ENCODE data around the gene RAVER2.

The RAVER2 gene

DNA sequence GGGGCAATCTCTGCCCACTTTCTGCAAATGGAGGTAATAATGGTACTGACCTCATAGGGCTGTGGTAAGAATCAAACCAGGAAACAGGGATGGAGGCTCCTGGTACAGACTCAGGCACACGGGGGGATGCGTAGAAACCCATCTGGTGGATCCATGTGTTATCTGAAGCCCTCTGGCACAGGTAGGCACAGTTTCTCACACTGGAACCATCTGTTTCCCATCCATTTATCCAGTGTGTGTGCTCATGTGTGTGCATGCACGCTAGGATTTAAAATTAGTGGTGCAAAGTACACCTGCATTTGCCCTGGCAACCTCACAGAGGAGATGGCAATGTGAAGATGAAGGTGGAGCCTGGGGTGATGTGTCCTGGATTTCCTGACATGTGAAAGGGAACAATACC, 103.3 kb downstream of the RAVER2 start:
- no peak for DNase-seq

GRCh38 chr1:64848803-64849202, 103.9 kb downstream of the RAVER2 start:
- DNase-seq = no peak

- no peak for DNase-seq
Observed at GRCh38 chr1:64849942-64850341, 105.1 kb downstream of the RAVER2 start.

DNA sequence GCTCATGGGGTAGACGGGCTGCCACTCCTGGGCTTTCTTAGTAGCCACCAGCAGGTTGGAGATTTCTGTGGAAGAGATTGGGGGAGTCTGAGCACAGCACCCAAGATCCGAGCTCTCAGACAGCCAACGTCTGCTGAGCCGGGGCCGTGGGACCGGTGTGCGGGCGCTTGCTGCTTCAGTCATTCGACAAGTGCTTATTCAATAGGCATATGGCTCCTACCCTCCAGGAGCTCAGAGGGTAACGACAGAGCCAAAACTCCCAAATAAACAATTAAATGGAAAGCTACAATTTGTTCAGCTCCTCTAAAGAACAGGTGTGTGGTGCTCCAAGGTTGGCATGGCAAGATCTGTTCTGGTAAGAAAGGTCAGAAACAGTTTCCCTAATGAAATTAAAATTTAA, 106.0 kb downstream of the RAVER2 start:
- DNase-seq = no peak

GRCh38 chr1:64851664-64852063, 106.8 kb downstream of the RAVER2 start:
- DNase-seq = no peak

DNA sequence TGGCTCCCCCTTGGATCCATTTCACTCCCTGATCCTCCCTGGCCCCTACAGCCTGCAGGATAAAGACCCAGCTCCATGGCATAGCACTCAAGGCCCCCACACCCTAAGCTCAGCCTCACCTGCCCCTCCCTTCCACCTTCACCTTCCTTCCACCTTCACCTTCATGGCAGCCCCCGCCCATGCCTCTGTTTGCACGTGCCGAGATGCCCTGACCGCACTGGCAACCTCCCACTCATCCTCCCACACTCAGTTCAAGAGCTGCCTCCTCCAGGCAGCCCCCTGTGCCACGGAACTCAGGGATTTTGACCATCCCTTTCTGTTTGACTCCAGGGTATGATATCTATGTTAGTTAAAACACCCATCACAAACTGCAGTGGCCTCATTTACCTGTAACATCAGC, 109.8 kb downstream of the RAVER2 start:
- DNase-seq = no peak

DNA sequence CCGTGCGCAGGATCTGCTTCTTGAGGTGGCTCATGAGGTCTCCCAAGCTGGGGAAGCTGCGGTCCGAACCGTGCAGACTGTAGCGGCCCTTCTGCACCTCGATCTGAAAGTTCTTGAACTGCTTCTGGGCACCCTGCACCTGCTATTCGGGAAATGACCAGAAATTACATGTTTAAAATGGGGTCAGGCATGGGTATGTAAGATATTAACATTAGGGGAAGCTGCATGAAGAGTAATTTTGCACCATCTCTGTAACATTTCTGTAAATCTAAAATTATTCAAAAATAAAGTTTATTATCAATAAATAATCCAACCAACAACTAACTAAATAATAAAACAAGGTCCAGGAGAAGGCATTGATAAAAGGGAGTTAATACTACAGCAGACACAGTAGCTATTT, 110.7 kb downstream of the RAVER2 start:
- DNase-seq = no peak

DNA sequence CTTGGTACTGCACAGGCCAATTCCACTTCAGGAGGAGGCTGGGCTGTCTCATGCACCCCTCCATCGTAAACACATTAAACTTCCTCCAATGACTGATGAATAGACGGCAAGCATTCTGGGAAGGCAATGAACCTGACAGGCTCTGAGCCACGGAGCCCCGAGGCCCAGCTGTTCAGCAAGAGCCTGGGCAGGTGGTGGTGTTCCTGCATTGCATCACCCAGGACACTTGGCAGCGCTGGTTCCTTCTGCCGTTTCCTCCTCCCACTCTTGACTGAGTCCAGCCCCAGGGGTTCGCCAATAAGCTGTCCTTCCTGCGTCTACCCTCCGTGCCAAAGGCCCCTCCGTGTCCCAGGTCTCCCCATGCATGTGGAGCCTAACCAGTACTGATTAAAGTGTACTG, 111.7 kb downstream of the RAVER2 start:
- DNase-seq = no peak

DNA sequence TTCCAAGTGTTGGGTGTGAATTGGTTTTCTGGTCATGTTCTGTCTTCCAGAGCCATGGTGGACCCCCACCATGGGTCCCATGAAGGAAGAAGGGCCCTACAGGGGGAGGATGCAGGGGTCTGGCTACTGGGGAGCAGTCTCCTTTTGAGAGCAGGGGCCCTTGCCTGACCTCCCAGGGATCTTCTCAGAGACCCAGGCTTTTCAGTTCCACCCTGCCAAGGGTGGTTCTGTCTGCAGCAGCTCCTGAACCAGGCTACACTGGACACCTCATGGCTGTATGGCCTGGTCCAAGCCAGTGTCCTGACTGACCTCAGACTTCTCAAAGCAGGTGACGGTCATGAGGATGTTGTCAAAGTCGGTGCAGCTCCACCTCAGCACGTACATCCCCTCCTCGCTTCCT, 112.5 kb downstream of the RAVER2 start:
- no peak for DNase-seq

- DNase-seq = no peak
Observed at GRCh38 chr1:64861611-64862010, 116.7 kb downstream of the RAVER2 start.

- peak; percentile 52 for DNase-seq
Observed at GRCh38 chr1:64864018-64864940, 119.4 kb downstream of the RAVER2 start.

DNA sequence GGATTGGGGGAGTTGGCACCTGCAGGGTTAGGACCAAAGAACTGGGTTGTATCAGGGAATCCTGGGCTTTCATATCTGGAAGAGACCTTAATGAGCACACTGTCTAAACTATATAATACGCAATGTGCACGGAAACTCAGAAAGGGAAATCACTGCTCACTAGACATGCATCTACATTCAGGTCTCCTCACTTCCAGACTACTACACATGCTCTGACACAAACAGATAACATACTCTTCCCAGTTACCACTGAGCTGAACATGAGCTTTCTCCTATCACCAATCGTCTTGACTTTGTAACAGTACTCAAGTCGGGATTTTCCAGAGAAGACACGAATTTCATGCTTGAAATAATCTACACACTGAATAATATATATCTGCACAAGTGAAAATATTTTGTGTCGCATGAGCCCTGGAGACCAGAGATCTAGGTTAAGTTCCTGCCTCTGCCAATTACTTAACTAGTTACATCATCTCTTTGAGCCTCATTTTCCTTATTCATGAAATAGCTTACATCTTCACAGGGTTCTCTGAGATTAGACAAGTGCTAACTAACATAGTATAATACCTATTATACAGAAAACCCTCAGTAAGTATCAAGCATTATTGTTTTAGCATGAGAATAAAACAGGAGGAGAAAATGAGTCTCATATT, 120.4 kb downstream of the RAVER2 start:
- DNase-seq = no peak

DNA sequence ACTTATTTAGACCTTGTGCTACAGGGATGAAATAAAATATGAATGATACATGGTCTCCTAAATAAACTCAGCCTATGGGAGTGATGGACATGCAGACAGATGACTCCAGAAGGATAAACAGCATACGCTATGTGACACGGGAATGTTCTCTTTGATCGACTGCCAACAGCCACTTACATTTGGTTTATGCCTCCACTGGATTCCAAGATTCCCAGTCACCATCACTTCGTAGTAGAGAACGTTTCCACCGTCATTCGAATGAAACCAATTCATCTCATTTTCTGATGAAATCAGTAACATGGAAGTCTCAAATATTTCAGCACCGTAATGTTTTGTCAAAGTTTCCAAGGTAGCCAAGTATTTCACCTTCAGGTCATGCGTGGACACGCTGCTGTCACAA, 121.8 kb downstream of the RAVER2 start:
- no peak for DNase-seq

- DNase-seq = no peak
Observed at GRCh38 chr1:64867266-64867665, 122.4 kb downstream of the RAVER2 start.

DNA sequence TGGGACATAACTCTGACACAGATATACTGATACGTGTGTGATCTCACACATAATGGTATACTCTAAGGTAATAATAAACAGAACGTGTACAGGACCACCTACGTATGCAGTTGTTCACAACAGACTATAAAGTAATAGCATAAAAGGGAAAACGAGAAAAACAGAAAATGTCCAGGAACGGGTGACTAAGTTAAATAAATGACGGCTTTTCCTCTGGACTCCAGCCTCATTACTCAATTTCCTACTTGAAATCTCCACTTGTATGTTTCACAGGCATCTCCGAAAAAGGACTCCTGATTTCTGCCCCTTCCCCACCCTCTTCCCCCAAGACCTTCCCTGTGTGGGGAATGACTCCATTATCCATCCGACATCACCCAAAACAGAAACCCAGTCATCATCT, 126.4 kb downstream of the RAVER2 start:
- DNase-seq = no peak

GRCh38 chr1:64872067-64872466, 127.2 kb downstream of the RAVER2 start:
- no peak for DNase-seq

DNA sequence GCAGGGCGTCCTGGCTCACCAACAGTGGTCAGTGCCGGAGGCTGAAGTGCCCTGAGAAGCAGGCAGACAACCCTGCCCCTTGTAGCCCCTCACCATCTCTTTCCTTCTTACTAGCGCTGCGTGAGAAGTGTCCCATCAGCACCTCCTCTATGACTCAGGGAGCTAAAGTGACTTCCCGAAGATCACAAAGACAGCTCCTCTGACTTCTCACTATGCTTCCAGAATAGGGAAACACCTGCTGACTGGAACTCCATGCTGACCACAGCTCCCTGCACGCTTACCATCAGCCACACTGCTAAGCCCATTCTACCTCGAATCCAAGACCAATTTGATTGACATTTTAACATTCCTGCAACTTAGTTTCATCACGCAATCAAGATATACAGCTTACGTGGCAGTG, 128.7 kb downstream of the RAVER2 start:
- DNase-seq = no peak

GRCh38 chr1:64874666-64875065, 129.8 kb downstream of the RAVER2 start:
- no peak for DNase-seq

DNA sequence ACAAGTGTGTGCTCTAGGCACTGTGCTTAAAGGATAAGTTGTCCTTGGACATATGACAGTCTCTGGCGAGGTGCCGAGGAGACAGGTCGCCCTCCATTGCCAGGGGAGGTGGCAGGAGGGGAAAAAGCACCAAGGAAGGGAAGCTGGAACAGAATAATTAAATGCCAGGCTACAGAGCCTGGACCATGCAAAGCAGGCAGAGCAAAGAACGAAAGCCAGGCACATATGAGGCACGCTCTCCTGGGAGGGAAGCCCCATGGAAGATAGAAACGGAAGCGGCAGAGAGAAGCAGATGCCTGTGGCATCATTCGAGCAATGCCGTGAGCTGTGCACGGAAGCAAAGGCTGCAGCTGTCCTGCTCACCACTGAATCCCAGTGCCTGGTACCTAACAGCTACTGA, 130.2 kb downstream of the RAVER2 start:
- no peak for DNase-seq

- no peak for DNase-seq
Observed at GRCh38 chr1:64875606-64876005, 130.7 kb downstream of the RAVER2 start.

- no peak for DNase-seq
Observed at GRCh38 chr1:64877151-64877550, 132.3 kb downstream of the RAVER2 start.

DNA sequence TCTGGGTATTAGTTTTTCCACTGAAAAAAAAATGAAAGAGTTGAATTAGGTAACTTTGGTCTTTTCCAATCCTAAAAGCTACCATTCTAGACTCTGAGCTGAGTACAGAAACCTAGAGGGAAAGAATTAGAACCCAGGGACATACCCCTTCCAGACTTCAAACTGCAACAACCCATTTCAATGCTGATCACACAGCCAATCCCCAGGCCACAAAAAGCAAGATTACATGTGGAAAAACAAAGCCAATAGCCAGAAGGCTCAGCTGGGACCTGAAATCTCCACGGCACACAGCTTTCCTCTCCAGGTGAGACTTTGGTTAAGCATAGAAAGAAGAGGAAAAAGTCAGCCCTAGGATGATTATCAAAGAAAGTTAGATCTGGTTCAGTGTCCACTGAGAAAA, 132.7 kb downstream of the RAVER2 start:
- no peak for DNase-seq

- no peak for DNase-seq
Observed at GRCh38 chr1:64878090-64878489, 133.2 kb downstream of the RAVER2 start.

- no peak for DNase-seq
Observed at GRCh38 chr1:64878931-64879611, 134.2 kb downstream of the RAVER2 start.

All from activated T-cell treated with anti-CD3 and anti-CD28 coated beads, Interleukin-2, amount 50 U/mL, for 1 hour (primary cell).